PFSK-1 (cell line): ENCODE results near the gene MYRFL.

Source experiments
- POLR2AphosphoS5 ChIP-seq: IDR thresholded peaks from 2 replicates; pipeline ENCODE4 v1.6.1; 2012; ENCODE audit warnings: low read depth, mild to moderate bottlenecking, control low read depth, low read length, moderate library complexity
- TAF1 ChIP-seq: IDR thresholded peaks from 2 replicates; pipeline ENCODE4 v1.6.1; 2012; ENCODE audit warnings: low read length, control low read depth, borderline replicate concordance; ENCODE audit not compliant: insufficient read depth
- TF ChIP-seq, protein P1 (sequence below), 2 experiments: IDR thresholded peaks; 2 replicates each; pipeline versions ENCODE4 v1.6.1 to v1.8.0; 2011 to 2012; ENCODE audit warnings: low read depth in 2 of 2, low read length in 2 of 2, control low read depth in 1 of 2, inconsistent platforms in 1 of 2, mild to moderate bottlenecking in 1 of 2, moderate library complexity in 1 of 2; ENCODE audit not compliant: insufficient read depth in 1 of 2

DNA sequence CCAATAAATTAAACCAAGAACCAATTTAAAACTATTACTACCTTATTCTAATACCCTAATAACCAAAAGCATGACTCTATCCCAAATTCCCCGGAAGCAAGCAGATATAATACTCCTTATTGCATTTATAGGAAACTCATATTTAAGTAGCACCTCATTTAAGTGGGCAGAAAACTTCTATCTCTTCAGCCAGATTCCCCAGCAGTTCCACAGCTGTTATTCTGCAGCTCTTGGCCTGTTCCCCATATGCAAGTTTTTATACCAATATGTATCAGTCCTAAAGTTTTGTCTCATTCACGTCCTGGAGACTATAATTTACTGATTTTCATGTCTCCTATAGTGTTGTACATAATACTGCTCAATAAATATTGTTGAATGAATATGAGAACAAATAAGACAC lies 106.5 kb downstream of the MYRFL start:
- TF ChIP-seq TAF1: no peak
- TF ChIP-seq, protein P1, sequence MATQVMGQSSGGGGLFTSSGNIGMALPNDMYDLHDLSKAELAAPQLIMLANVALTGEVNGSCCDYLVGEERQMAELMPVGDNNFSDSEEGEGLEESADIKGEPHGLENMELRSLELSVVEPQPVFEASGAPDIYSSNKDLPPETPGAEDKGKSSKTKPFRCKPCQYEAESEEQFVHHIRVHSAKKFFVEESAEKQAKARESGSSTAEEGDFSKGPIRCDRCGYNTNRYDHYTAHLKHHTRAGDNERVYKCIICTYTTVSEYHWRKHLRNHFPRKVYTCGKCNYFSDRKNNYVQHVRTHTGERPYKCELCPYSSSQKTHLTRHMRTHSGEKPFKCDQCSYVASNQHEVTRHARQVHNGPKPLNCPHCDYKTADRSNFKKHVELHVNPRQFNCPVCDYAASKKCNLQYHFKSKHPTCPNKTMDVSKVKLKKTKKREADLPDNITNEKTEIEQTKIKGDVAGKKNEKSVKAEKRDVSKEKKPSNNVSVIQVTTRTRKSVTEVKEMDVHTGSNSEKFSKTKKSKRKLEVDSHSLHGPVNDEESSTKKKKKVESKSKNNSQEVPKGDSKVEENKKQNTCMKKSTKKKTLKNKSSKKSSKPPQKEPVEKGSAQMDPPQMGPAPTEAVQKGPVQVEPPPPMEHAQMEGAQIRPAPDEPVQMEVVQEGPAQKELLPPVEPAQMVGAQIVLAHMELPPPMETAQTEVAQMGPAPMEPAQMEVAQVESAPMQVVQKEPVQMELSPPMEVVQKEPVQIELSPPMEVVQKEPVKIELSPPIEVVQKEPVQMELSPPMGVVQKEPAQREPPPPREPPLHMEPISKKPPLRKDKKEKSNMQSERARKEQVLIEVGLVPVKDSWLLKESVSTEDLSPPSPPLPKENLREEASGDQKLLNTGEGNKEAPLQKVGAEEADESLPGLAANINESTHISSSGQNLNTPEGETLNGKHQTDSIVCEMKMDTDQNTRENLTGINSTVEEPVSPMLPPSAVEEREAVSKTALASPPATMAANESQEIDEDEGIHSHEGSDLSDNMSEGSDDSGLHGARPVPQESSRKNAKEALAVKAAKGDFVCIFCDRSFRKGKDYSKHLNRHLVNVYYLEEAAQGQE (IDR thresholded peaks at IDR 0.05; ENCODE audit: insufficient read depth in 1 of 2, low read depth in 2 of 2, low read length in 2 of 2): no peak
- no peak for TF ChIP-seq POLR2AphosphoS5
